Measurements from ENCODE around the gene GPSM3.
"Not testable (repeated sequence)": the region's sequence is repeated elsewhere in the genome, so short reads cannot be mapped to it uniquely, and the experiment has no call there.

The GPSM3 gene

DNA sequence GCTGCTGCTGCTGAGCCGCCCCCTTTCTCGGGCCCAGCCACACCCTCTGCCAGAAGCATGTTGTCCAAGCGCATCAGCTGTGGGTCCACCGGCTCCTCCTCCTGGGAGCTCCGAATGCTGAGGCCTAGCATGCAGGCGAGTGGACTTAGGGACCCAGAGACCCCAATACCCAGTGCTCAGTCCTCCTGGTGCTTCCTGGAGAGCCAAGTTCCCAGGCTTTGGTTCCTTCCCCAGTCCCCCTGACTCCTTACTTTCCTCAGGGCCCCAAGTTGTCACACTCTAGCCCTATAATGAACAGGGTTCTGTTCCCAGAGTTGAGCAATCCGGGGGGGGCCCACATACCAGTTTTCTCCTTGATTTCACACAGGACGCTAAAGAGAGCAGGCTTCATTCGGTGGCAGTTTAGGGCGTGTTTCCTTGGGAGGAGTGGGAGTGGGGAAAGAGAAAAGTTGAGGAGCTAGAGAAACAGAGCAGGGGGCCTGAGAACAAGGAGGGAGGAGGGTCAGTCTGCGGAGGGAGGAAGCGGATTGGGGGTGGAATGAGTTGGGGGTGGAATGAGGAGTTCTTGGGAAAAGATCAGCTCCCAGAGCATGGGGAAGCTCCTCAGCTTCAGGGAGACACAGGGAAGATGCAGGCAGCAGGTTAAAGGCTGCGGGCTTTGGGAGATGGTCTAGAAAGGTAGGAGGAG, 3.9 kb downstream of the GPSM3 start:
- in situ Hi-C loops (cut with MboI; ENCODE audit: low sequenced_read_pairs, unreplicated experiment) = no loop called here
- TF ChIP-seq, protein P1, sequence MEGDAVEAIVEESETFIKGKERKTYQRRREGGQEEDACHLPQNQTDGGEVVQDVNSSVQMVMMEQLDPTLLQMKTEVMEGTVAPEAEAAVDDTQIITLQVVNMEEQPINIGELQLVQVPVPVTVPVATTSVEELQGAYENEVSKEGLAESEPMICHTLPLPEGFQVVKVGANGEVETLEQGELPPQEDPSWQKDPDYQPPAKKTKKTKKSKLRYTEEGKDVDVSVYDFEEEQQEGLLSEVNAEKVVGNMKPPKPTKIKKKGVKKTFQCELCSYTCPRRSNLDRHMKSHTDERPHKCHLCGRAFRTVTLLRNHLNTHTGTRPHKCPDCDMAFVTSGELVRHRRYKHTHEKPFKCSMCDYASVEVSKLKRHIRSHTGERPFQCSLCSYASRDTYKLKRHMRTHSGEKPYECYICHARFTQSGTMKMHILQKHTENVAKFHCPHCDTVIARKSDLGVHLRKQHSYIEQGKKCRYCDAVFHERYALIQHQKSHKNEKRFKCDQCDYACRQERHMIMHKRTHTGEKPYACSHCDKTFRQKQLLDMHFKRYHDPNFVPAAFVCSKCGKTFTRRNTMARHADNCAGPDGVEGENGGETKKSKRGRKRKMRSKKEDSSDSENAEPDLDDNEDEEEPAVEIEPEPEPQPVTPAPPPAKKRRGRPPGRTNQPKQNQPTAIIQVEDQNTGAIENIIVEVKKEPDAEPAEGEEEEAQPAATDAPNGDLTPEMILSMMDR (IDR thresholded peaks at IDR 0.05; ENCODE audit: borderline replicate concordance, control extremely low read depth, extremely low read depth, insufficient read depth, missing control alignments) = no peak
- DNase-seq (ENCODE audit: low spot score) = no peak

DNA sequence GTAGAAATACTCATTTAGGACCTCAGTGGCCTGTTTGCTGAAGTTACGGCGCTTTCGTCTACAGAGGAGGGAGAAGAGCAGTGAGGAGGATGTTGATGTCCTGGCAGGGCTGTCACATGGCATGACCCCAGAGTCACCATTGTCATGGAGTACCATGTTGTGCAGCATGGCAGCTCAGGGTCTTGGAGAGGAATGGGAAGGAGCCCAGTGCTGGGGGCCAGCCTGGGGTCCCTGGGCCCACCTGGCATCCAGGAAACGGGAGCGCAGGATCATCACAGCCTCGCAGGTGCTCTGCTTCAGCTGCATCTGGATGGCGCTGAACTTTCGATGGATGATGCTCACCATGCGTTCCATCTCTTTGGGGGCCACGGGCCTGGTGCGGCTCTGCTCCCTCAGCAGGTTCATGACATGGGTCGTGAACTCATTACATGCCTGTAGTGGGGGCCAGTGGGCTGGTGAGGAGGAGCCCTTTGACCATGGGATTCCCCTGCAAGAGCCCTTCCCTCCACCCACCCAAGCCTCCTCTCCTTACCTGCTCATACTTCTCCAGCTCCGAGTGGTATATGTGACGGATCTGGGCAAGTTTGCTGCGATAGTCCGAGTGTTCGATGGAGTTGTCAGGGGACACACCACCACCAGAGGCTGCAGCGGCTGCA, 4.6 kb downstream of the GPSM3 start:
- DNase-seq (ENCODE audit: low spot score); in situ Hi-C loops (cut with MboI; ENCODE audit: low sequenced_read_pairs, unreplicated experiment): not testable (repeated sequence)

DNA sequence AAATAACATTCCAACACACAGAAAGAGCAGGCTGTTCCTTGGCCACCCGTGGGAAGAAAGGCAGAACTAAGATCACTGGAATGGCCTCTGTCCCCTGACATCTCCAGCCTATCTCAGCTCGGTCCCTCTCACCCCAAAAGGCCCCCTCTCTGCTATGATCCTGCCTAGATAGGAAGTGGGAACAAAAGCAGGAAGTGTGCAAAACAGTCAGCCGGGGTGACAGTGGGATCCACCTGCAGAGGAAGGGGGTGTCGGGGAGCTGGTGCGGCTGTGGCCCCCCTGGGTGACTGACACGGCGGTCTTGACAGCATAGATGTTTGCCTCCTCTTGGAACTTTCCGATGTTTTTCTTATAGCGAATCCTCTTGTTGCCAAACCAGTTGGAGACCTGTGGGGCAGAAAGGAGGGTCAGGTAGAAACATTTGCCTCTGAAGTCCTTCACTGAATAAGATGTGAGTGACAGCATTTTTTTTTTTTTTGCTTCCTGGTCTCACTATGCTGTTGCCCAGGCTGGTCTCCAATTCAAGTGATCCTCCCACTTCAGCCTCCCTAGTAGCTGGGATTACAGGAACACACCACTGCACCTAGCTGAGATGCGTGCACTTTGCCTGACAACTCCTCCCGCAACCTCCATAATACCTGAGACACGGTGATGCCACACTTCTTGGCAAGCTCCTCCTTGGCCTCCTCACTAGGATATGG, 5.3 kb downstream of the GPSM3 start:
- in situ Hi-C loops (cut with MboI; ENCODE audit: low sequenced_read_pairs, unreplicated experiment) = no loop called here
- no peak for DNase-seq (ENCODE audit: low spot score)
- TF ChIP-seq, protein P1 (IDR thresholded peaks at IDR 0.05; ENCODE audit: borderline replicate concordance, control extremely low read depth, extremely low read depth, insufficient read depth, missing control alignments) = no peak

DNA sequence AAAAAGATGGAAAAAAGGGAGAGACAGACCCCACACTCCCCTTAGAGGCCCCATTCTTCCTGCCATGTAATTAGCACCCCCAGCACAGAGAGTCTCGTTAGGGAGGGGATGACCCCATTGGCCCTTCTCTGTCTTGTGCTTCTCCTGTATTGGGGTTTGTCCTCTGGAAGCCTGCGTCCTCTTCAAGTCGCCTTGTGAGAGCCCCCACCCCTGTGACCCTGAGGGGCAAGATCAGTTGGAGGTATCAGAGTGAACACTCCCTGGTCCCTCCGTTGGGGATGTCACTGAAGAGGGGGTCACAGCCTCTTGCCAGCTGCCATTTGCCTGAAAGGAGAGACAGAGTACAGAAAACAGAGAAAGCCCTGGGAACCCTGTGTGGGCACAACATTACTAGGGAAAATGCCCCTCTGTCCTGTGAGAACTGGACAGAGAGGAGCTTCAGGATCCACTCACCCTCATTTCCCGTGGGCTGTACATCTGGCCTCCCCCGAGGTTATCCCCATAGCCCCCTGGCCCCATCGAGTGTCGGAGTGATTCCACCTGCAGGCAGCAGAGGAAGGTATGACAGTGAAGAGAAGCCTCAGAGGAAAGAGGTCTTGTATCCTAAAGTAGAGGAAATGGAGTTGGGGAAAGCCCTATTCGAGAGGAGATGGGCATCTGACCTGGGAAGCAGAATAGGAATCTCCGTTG, 6.1 kb downstream of the GPSM3 start:
- in situ Hi-C loops (cut with MboI; ENCODE audit: low sequenced_read_pairs, unreplicated experiment); DNase-seq (ENCODE audit: low spot score): not testable (repeated sequence)

DNA sequence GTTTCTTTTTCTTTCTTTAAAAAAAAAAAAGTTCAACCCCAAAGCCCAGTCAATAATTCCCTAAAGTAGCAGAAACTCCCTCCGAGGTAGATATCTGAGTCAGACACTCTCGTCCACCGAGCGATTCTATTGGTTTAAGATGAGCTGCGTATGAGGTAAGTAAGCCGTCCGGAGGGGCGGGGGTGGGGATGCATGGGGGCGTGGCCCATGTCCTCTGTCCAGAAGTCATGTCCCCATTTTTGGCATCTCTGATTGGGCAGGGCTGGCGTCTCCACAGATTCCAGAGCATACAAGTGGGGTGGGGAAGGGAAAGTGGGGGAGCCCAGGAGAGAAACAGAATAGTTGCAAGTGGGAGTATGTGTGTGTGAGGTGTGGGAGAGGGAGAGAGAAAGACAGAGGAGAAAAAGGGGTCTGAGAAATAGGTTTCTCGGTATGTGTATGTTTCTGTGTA, 6.7 kb downstream of the GPSM3 start:
- DNase-seq (ENCODE audit: low spot score); in situ Hi-C loops (cut with MboI; ENCODE audit: low sequenced_read_pairs, unreplicated experiment): not testable (repeated sequence)

DNA sequence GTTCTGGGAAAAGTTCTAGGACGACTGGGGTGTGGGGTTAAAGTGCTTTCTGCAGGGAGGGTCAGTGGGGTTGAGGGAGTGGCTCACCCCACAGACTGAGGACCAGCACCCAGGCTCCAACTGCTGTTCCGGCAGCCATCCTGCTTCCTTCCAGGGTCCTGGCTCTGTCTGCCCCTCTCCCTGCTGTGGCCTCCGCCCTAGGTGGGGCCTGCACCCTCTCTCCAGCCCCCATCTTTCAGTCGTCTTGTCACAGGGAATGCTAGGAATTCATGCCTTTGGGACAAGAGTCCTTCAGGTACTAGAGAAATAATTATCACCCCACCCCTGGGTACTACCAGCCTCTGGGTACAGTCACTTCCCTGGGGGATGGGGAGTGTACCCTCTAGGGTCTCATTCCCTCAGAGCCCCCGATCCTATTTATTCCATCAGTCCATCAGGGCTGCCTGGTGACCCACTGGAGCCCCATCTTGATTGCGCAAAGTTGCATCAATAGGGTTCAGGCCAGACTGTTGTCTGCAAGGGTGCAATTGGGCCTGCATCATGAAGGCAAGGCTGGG, 8.3 kb downstream of the GPSM3 start, which contains the start of gene AGER:
Gene AGER (minus strand): TSS at position 170 of the 557 bp plus-strand sequence. CDS start 31 bp downstream, at position 139.
- no peak for DNase-seq (ENCODE audit: low spot score)

DNA sequence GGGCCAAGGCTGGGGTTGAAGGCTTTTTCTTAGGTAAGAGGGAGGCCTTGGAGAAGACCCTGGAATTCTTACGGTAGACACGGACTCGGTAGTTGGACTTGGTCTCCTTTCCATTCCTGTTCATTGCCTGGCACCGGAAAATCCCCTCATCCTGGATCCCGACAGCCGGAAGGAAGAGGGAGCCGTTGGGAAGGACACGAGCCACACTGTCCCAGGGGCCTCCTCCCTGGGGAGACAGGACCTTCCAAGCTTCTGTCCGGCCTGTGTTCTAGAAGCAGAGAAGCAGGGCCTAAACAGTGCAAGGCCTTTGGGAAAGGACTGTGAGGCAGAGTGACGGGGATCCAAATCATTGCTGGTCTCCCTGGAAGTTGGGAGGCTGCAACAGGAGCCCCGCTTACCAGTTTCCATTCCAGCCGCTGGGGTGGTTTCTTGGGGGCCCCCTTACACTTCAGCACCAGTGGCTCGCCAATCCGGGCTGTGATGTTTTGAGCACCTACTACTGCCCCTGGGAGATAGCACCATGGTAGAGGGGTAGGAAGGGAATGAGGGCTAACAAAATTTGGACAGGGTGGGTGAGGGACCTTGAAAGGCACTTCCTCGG, 8.9 kb downstream of the GPSM3 start:
- no peak for DNase-seq (ENCODE audit: low spot score)
- in situ Hi-C loops (cut with MboI; ENCODE audit: low sequenced_read_pairs, unreplicated experiment) = no loop called here
- TF ChIP-seq, protein P1 (IDR thresholded peaks at IDR 0.05; ENCODE audit: borderline replicate concordance, control extremely low read depth, extremely low read depth, insufficient read depth, missing control alignments) = no peak

More for the DNA sequence above, 8.3 kb downstream of the GPSM3 start, which contains the start of gene AGER:
- in situ Hi-C loops (cut with MboI; ENCODE audit: low sequenced_read_pairs, unreplicated experiment) = no loop called here
- TF ChIP-seq, protein P1 (IDR thresholded peaks at IDR 0.05; ENCODE audit: borderline replicate concordance, control extremely low read depth, extremely low read depth, insufficient read depth, missing control alignments) = no peak

Data from GM13976 (cell line).